SK-N-SH (cell line): ENCODE results near the gene PPP6R2. TPM values are rescaled to one million over a fixed set of nuclear protein-coding genes. Genes with fewer than 3 reads are reported as not detected.

Experiments used
- CTCF ChIA-PET: fragments of 300-600, 350-600 bp; formaldehyde crosslinking; extraction: SDS; loops from one replicate; lab custom pipeline; 2021; lab: Yijun Ruan, JAX
- POLR2A ChIA-PET: fragments of 350-600 bp; sonication (Branson Sonifier 250); formaldehyde crosslinking; extraction: SDS; loops from one replicate; lab custom pipeline; 2020; ENCODE audit warnings: antibody characterized with exemption, inconsistent platforms; lab: Yijun Ruan, JAX
- DNase-seq: peaks from one replicate; pipeline ENCODE4 v3.0.0; 2012
- H2AFZ ChIP-seq: fragments of 200-600 bp; sonication (generic); 2 replicates; pipeline ENCODE4 v1.8.1; 2016; ENCODE audit warnings: antibody characterized with exemption, mild to moderate bottlenecking, low read depth
- H3F3A ChIP-seq: fragments of 200-600 bp; sonication (generic); replicated peaks from 2 replicates; pipeline ENCODE3; 2016; ENCODE audit warnings: antibody characterized with exemption, mild to moderate bottlenecking; ENCODE audit not compliant: insufficient read depth
- H3K27ac ChIP-seq, 2 experiments: fragments of 200-500 bp in 1 of 2; fragments of 200-600 bp in 1 of 2; sonication (Bioruptor generic) in 1 of 2; sonication (generic), shearing (Covaris generic) in 1 of 2; 2 replicates each; pipeline versions ENCODE4 v1.5.1 to v1.6.1; 2014 to 2016; ENCODE audit warnings: low read depth in 2 of 2, inconsistent platforms in 1 of 2, low read length in 1 of 2, mild to moderate bottlenecking in 1 of 2, mixed read lengths in 1 of 2
- H3K27me3 ChIP-seq: fragments of 200-600 bp; sonication (generic), shearing (Covaris generic); 2 replicates; pipeline ENCODE4 v1.6.1; 2016; ENCODE audit warnings: mixed run types; ENCODE audit not compliant: insufficient read depth
- H3K36me3 ChIP-seq, 2 experiments: fragments of 200-500 bp in 1 of 2; fragments of 200-600 bp in 1 of 2; sonication (Bioruptor generic) in 1 of 2; sonication (generic) in 1 of 2; replicated peaks in 1 of 2; 2 replicates each; pipeline versions ENCODE3 to v1.5.1; 2014 to 2016; ENCODE audit warnings: low read length in 1 of 2, mild to moderate bottlenecking in 1 of 2; ENCODE audit not compliant: insufficient read depth in 2 of 2, control insufficient read depth in 1 of 2
- H3K4me1 ChIP-seq, 2 experiments: fragments of 200-500 bp in 1 of 2; fragments of 200-600 bp in 1 of 2; sonication (Bioruptor generic) in 1 of 2; sonication (generic), shearing (Covaris generic) in 1 of 2; 2 replicates each; pipeline versions ENCODE4 v1.5.1 to v1.6.1; 2014 to 2016; ENCODE audit warnings: low read depth in 1 of 2, low read length in 1 of 2, mixed run types in 1 of 2; ENCODE audit not compliant: insufficient read depth in 2 of 2, control insufficient read depth in 1 of 2
- H3K4me2 ChIP-seq: fragments of 200-600 bp; sonication (generic), shearing (Covaris generic); 2 replicates; pipeline ENCODE4 v1.6.1; 2017; ENCODE audit warnings: mixed run types
- H3K4me3 ChIP-seq, 2 experiments: fragments of 200-500 bp in 1 of 2; fragments of 200-600 bp in 1 of 2; sonication (Bioruptor generic) in 1 of 2; sonication (generic), shearing (Covaris generic) in 1 of 2; 2 replicates each; pipeline versions ENCODE4 v1.5.1 to v1.8.1; 2014 to 2016; ENCODE audit warnings: low read depth in 2 of 2, inconsistent platforms in 1 of 2, low read length in 1 of 2, mild to moderate bottlenecking in 1 of 2, mixed read lengths in 1 of 2, moderate library complexity in 1 of 2
- H3K79me2 ChIP-seq: fragments of 200-600 bp; sonication (generic); 2 replicates; pipeline ENCODE4 v1.8.1; 2017; ENCODE audit warnings: mild to moderate bottlenecking; ENCODE audit not compliant: insufficient read depth
- H3K9ac ChIP-seq: fragments of 200-600 bp; sonication (generic); 2 replicates; pipeline ENCODE4 v1.6.1; 2017; ENCODE audit warnings: mixed run types
- H3K9me2 ChIP-seq: fragments of 200-600 bp; sonication (generic); 2 replicates; pipeline ENCODE4 v1.6.1; 2017; ENCODE audit warnings: mixed run types
- H3K9me3 ChIP-seq: fragments of 200-600 bp; sonication (generic); 2 replicates; pipeline ENCODE4 v1.6.1; 2017; ENCODE audit warnings: mixed run types, mild to moderate bottlenecking, moderate library complexity
- H4K20me1 ChIP-seq: fragments of 200-600 bp; sonication (generic); 2 replicates; pipeline ENCODE4 v1.6.1; 2017; ENCODE audit warnings: mild to moderate bottlenecking, mixed run types; ENCODE audit not compliant: insufficient read depth
- ELF1 ChIP-seq: IDR thresholded peaks from 2 replicates; pipeline ENCODE4 v1.4.0; 2012
- FOSL2 ChIP-seq: IDR thresholded peaks from 2 replicates; pipeline ENCODE4 v1.4.0; 2012; ENCODE audit warnings: low read depth, mild to moderate bottlenecking, moderate library complexity, borderline replicate concordance
- FOXM1 ChIP-seq: IDR thresholded peaks from 2 replicates; pipeline ENCODE4 v1.4.0; 2012; ENCODE audit warnings: low read depth, mild to moderate bottlenecking
- GATA2 ChIP-seq: sonication (generic); formaldehyde crosslinking; IDR thresholded peaks from 2 replicates; pipeline ENCODE4 v1.5.0; 2020; ENCODE audit warnings: mild to moderate bottlenecking, missing genetic modification reagents
- IRF3 ChIP-seq: fragments of 150-350 bp; IDR thresholded peaks from 2 replicates; pipeline ENCODE4 v1.6.1; 2016; ENCODE audit warnings: mild to moderate bottlenecking, low read depth, low read length
- JUND ChIP-seq: IDR thresholded peaks from 2 replicates; pipeline ENCODE4 v1.4.0; 2012
- MAX ChIP-seq: IDR thresholded peaks from 2 replicates; pipeline ENCODE4 v1.4.0; 2012; ENCODE audit warnings: low read depth
- MEF2A ChIP-seq: IDR thresholded peaks from 2 replicates; pipeline ENCODE4 v1.4.0; 2012; ENCODE audit warnings: low read depth, borderline replicate concordance
- MXI1 ChIP-seq: IDR thresholded peaks from 2 replicates; pipeline ENCODE4 v1.6.1; 2012; ENCODE audit warnings: mild to moderate bottlenecking, low read depth, low read length, improper control_type of control experiment
- RCOR1 ChIP-seq: fragments of 150-350 bp; IDR thresholded peaks from 2 replicates; pipeline ENCODE4 v1.6.1; 2017; ENCODE audit warnings: antibody characterized with exemption, low read length
- REST ChIP-seq: IDR thresholded peaks from 2 replicates; pipeline ENCODE4 v1.6.1; 2012; ENCODE audit warnings: mild to moderate bottlenecking, low read depth, low read length, moderate library complexity
- RFX5 ChIP-seq: IDR thresholded peaks from 2 replicates; pipeline ENCODE4 v1.6.1; 2012; ENCODE audit warnings: mild to moderate bottlenecking, improper control_type of control experiment, low read length
- TAF1 ChIP-seq: IDR thresholded peaks from 2 replicates; pipeline ENCODE4 v1.6.1; 2012; ENCODE audit warnings: low read depth, mild to moderate bottlenecking, low read length, moderate library complexity, borderline replicate concordance
- TCF12 ChIP-seq: IDR thresholded peaks from 2 replicates; pipeline ENCODE4 v1.4.0; 2012
- YY1 ChIP-seq: IDR thresholded peaks from 2 replicates; pipeline ENCODE4 v1.4.0; 2012; ENCODE audit warnings: low read depth, mild to moderate bottlenecking
- WGBS: methylation state at CpG from one replicate; pipeline ENCODE4 v1.1.6; 2017; ENCODE audit warnings: low lambda C conversion rate; 5-methylcytosine and 5-hydroxymethylcytosine counted together
- polyA plus RNA-seq, 3 experiments: library from polyadenylated mRNA; depleted of rRNA; stranded (reverse); fragments of >200 nt; gene quantifications; 2 replicates each; pipeline ENCODE4 v1.2.3, GENCODE V29; 2012
- TF ChIP-seq, protein P1 (sequence below): fragments of 200-600 bp; sonication (generic); IDR thresholded peaks from 2 replicates; pipeline ENCODE4 v1.6.1; 2017; ENCODE audit warnings: antibody characterized with exemption, mild to moderate bottlenecking, moderate library complexity
- TF ChIP-seq, protein P2 (sequence below): IDR thresholded peaks from 2 replicates; pipeline ENCODE4; 2012

Gene PPP6R2
- polyA plus RNA-seq, 1 of the 3 experiments (the other 2 are of a cell fraction): 45.7 TPM

GRCh38 chr22:50443197-50443596 lies 100.1 kb downstream of the PPP6R2 start:
- Histone ChIP-seq H3K9me3 (no peaks in the 10 kb centered on the region), H3K4me1 (peaks cover 5 to 9% of the 10 kb centered on the region in 2 experiments; a peak in 1 of 4 replicates), H3K9me2 (no peaks in the 10 kb centered on the region), H2AFZ (no peak overlapping the region), H4K20me1 (peaks cover 10% of the 10 kb centered on the region; the same call in 1 of the 2 replicates), H3K36me3 (peaks cover 4 to 62% of the 10 kb centered on the region in 2 experiments), H3K4me2 (no peak overlapping the region), H3K27me3 (no peaks in the 10 kb centered on the region), H3K4me3 (no peak overlapping the region), H3K9ac (no peak overlapping the region), H3K27ac (no peak overlapping the region; a peak in 1 of 4 replicates), H3F3A (peaks cover 9% of the 10 kb centered on the region), H3K79me2 (no peaks in the 10 kb centered on the region)
- ChIA-PET CTCF (interaction anchor here (0.6 to 2.0 kb wide), 2 partner anchors 12 to 39 kb away, joined by 3 to 4 read pairs; no protein-coding TSS in a partner anchor), POLR2A (no interaction called here)
- no peak for DNase-seq
- TF ChIP-seq, protein P1, sequence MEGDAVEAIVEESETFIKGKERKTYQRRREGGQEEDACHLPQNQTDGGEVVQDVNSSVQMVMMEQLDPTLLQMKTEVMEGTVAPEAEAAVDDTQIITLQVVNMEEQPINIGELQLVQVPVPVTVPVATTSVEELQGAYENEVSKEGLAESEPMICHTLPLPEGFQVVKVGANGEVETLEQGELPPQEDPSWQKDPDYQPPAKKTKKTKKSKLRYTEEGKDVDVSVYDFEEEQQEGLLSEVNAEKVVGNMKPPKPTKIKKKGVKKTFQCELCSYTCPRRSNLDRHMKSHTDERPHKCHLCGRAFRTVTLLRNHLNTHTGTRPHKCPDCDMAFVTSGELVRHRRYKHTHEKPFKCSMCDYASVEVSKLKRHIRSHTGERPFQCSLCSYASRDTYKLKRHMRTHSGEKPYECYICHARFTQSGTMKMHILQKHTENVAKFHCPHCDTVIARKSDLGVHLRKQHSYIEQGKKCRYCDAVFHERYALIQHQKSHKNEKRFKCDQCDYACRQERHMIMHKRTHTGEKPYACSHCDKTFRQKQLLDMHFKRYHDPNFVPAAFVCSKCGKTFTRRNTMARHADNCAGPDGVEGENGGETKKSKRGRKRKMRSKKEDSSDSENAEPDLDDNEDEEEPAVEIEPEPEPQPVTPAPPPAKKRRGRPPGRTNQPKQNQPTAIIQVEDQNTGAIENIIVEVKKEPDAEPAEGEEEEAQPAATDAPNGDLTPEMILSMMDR: no peak
- TF ChIP-seq GATA2 (CRISPR knock-in tag) (no peak), MEF2A (no peak), RFX5 (no peak), JUND (no peak), ELF1 (no peak), YY1 (no peak), FOSL2 (no peak), REST (no peak), TCF12 (no peak), MAX (no peak), MXI1 (no peak), IRF3 (no peak), RCOR1 (no peak), TAF1 (no peak), FOXM1 (no peak)
- TF ChIP-seq, protein P2, sequence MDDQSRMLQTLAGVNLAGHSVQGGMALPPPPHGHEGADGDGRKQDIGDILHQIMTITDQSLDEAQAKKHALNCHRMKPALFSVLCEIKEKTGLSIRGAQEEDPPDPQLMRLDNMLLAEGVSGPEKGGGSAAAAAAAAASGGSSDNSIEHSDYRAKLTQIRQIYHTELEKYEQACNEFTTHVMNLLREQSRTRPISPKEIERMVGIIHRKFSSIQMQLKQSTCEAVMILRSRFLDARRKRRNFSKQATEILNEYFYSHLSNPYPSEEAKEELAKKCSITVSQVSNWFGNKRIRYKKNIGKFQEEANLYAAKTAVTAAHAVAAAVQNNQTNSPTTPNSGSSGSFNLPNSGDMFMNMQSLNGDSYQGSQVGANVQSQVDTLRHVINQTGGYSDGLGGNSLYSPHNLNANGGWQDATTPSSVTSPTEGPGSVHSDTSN: no peak
- 93% methylated on average over 15 of the region's 15 CpGs for WGBS
